GM21390 (cell line): ENCODE data around the gene TGFB2.
"Not testable (repeated sequence)": the region's sequence is repeated elsewhere in the genome, so short reads cannot be mapped to it uniquely, and the experiment has no call there.

Source experiments
- ATAC-seq: cut with Tn5 transposase; IDR thresholded peaks from one replicate; pipeline ENCODE4 v1.9.1; 2021; ENCODE audit not compliant: unreplicated experiment

The TGFB2 gene

GRCh38 chr1:218344814-218345672 is at the start of gene TGFB2:
Gene TGFB2 (plus strand): TSS chr1:218345336. CDS start chr1:218346702, 1,366 bp downstream.
- peak; percentile 48 for ATAC-seq

DNA sequence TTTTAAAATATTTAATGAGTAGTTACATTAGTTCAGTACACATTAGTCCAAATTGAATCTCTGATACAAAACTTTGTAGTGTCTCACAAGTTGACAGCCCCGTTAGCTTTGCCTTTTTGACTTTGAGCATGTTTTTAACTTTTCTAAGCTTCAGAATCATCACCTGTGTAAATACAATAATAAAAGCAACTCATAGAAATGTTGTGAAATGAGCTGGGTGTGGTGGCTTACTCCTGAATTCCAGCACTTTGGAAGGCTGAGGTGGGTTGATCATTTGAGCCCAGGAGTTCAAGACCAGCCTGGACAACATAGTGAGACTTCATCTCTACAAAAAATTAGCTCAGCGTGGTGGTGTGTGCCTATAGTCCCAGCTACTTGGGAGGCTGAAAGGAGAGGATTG is 49.0 kb upstream of the TGFB2 start:
- ATAC-seq, result no peak

- ATAC-seq, result no peak
These were observed 47.7 kb upstream of the TGFB2 start for GRCh38 chr1:218297461-218297860.

DNA sequence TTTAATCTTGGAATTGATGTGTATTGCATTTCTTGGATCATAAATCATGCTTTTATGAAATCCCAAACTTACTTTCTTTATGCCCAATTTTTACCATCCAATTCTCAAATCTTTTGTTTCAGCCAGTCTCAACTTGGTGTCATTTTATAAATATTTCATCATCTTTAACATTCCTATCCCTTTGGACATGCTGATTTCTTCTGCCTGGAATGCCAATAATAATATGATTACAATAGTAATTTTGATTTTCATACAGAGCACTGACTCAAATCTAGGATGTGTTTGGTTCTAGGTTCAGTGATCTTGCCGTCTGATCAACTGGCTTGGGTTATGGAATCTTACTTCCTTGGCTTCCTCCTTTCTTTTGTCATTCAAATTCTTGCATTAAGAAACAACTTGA is 47.3 kb upstream of the TGFB2 start:
- ATAC-seq, result no peak

GRCh38 chr1:218298398-218298797 is 46.7 kb upstream of the TGFB2 start:
- ATAC-seq, result no peak

DNA sequence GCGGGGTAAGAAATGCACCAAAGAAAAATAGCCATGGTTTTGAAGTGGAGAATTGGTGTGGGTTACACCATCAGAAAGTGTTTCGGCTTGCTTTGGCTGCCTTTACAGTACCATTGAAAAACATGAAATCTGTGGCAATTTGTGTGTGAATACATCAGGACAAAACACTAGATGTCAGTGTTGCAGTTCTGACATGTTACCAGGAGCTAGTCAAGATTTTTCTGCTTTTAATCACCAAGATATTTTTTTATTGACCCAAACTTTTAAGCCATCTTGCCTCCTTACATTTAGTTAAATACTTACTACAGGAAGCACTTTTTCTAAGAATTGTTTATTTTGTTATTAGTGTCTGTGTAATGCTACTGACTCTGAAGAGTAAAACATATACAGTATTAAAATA is 45.7 kb upstream of the TGFB2 start:
- ATAC-seq, result no peak

DNA sequence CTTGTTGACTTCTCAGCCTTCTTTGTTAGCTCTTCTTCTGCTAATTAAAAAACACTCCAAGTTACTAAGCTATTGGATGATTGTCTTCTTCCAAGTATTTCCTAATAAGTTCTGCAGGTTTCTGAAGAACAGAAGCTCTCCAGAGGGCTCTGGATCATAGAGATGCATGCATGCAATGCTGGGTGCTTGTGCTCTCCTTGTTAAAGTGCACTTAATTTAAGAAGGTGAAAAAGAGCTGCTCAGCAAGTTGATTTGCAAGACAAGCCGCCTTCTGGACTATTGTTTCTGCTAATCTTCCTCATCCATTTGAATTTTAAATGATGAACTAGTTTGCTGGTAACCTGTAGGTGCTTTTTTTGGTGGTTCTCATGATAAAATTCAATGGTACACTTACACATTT is 43.9 kb upstream of the TGFB2 start:
- no peak for ATAC-seq

DNA sequence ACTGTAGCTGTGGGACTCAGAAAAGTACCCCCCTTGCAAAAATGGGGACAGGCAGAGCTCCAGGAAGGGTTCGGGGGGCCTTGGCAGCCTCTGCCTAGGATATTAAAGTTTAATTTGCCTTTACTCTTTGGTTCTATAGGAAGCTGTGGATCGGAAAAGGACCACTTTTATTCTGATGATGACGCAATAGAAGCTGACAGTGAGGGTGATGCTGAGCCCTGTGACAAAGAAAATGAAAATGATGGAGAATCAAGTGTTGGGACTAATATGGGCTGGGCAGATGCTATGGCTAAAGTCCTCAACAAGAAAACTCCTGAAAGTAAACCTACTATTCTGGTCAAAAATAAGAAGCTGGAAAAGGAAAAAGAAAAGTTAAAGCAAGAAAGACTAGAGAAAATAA is 43.0 kb upstream of the TGFB2 start:
- no peak for ATAC-seq

DNA sequence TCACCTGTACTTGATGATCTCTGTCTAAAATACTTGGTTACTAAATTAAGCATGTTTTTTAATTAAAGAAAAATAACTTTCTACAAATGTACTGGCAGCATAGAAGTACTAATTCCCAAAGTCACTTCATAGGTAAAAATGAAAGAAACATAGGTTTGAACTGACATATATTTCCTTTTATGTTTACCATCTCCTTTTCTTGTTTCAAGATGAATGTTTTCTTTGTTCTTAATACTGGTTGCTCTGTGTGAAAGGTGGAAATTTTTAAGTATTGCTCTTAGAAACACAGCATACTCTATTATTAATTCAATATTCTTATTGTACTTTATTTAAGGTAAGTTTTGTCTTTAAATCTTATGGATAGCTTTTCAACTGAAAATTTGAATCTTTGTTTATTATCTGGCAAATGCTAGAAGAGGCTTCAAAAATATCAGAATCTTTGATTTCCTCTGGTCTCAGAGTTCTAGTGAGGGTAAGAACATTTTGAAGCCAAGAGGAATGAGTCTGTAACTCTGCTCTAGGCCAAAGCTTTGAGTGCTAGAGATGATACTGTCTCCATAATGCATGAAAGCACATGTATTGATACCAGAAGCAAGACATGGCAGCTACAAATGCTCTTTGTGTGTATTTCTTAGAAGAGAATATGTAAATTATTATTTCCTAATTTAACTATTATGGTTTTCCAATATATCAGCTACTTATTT is 41.8 kb upstream of the TGFB2 start:
- no peak for ATAC-seq

DNA sequence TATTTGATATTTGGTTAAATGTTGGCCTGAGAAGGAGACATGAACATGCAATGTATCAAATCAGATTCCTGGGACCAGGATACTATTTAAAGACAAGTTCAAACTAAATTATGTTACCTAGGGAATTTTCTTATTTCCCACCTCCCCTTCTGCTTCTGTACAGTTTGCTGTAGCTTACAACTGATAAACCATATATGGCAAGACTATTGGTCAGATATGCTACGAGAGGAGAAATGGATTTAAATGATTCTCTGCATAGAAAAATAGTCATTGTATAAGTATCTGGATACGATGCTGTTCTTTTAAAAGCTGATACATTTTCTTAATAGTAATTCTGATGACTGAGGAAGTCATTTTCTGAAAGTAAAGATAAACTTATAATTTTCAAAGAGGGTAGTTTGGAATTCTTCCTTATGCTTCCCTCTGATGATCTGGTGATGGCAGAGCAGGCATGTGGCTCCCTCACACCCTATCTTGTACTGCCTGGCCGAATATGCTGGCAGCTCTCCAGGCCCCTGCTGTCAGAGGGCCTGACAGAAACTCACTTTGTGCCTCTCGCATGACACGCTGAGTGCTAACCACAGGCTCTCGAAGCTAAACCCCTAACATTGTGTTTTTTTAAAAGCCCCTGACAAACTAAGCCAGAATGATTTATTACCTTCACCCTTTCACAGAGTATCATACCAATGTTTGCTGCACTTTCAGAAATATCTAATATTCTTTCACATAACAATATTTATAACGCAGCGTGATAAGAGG is 40.7 kb upstream of the TGFB2 start:
- ATAC-seq, result peak; percentile 80

- ATAC-seq, result no peak
These were observed 39.6 kb upstream of the TGFB2 start for GRCh38 chr1:218305472-218306064.

- no peak for ATAC-seq
These were observed 32.6 kb upstream of the TGFB2 start for GRCh38 chr1:218312509-218312908.

DNA sequence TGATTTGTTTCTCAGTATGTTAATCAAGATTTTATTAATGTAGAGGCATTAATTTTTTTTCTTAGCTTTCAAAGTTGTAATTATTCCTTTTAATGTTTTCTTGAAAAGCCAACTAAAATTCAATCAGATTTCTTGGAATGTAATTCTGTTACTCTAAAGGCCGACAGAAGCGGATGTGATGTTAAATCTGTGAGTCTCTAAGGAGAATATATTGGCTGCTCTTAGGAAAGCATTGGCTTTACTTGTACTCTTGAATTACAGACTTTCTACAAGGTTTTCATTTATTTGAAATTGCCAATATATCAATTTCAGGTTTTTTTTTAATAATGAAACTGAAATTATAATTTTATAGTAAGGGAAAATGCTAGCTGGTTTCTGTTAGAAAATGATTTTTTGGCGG is 30.8 kb upstream of the TGFB2 start:
- no peak for ATAC-seq

DNA sequence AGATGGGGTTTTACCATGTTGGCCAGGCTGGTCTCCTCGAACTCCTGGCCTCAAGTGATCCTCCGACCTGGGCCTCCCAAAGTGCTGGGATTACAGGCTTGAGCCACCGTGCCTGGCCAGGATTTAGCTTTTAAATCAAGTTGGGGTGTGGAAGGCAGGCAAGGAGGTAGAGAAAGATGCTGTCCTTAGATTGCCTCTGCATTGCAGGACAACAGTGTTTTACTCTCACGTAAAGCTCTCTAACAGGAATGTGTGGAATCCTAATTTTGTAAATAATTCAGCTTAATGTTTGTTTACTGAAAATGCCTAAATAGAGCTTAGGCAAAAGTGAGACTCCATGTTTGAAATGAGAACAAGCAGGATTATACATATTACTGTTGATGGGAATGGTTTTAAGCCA is 29.5 kb upstream of the TGFB2 start:
- ATAC-seq, result no peak

- ATAC-seq, result no peak
These were observed 28.1 kb upstream of the TGFB2 start for GRCh38 chr1:218317061-218317460.

- not testable (repeated sequence) for ATAC-seq
These were observed 25.0 kb upstream of the TGFB2 start for GRCh38 chr1:218320182-218320581.

DNA sequence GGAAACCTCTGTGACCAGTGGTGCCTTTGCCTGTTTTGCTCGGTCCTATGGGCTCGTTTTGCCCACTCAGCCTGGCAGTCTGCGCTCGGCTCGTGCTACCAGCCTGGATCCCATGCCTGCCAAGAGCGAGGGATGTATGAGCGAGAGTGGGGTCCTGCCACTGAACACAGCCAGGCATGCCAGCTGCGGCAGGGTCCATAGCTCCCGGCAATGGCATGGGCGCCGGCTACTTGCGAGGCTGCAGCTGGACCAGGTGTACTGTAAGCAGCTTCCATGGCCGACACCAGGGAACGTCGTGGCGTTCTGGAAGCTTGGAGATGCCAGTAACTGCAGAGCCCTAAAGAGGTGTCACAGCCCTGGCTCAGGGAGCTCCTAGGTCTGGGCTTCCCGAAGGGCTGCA is 22.4 kb upstream of the TGFB2 start:
- ATAC-seq, result no peak

DNA sequence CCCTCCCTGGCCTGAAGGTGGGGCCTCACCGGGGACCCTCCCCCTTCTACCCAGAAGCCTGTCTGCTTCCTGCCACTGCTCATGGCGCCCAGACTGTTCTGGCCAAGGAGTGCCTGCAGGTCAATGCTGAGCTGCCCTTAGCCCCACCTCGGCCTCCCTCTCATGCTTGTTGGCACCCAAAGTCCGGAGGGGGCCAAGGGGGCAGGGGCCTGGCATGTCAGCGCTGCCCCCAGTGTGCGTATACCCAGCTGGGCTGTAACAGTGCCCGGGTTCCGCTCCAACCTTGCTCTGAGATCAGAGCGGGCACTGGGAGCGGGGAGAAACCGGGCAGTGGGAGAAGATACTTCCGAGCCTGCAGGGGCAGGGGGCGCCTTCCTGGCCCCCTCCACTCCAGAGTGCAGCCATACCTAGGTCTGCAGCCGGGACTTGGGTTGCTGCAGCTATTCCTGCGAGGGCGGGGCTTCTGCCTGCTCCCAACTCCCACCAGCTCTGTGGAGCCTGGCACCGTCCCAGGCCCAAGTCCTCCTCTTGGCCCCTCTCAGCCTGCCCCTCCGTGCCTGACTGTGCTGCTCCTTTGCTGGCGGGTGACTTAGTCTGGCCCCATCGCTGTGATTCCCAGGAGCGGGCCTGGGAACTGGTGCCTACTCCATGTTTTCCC is 21.4 kb upstream of the TGFB2 start:
- ATAC-seq, result no peak

DNA sequence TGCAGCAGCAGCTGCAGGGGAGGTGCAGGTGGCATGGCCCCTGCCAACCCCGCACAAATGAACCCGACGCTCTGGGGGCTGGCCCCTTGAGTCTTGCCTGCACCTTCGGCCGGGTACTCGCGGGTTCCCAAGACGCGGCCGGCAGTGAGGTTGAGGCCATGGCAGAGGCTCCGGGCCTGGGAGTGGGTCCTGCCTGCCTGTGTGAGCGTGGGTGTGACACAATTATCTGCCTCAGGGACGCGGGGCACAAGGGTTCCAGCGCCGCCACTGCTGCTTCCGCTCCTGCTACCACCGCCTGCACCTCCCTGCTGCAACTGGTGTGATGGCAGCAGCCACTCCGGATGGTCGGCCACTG is 20.9 kb upstream of the TGFB2 start:
- ATAC-seq, result no peak

GRCh38 chr1:218328769-218329168 is 16.4 kb upstream of the TGFB2 start:
- ATAC-seq, result no peak
